ENCODE results near the gene RNASE2.
A peak's percentile ranks its signal among the peaks of the same experiment; 100 is the strongest.
"Not testable (repeated sequence)": the region's sequence is repeated elsewhere in the genome, so short reads cannot be mapped to it uniquely, and the experiment has no call there.

RNASE2 gene

GRCh38 chr14:20985650-20986049 is 30.4 kb downstream of the RNASE2 start:
- DNase-seq: not testable (repeated sequence)

- no peak for DNase-seq
Measured at GRCh38 chr14:20986811-20987210, 31.5 kb downstream of the RNASE2 start.

GRCh38 chr14:20988717-20989470 is 33.6 kb downstream of the RNASE2 start:
- no peak for DNase-seq

DNA sequence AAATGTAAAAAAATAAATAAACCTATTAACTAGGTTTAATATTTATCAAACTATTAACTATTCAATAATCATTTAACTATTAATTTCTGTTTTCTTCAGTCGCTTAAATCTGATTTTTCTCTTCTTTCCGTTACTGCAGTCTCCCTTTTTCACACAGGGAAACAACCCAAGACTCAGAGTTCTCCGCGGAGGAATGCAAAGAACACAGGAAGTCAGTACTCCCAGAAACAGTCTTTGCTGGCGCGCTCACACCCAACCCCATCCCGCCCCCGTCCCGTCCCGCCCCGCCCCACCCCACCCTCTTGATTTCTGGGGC is 34.1 kb downstream of the RNASE2 start:
- DNase-seq: no peak

- DNase-seq: peak; percentile 91
Measured at GRCh38 chr14:20989787-20990600, 34.7 kb downstream of the RNASE2 start, which contains the start of gene METTL17. Gene METTL17, plus strand, starts transcription at chr14:20989980. Its CDS starts 23 bp downstream, at chr14:20990003.

GRCh38 chr14:20996521-20996920 is 41.2 kb downstream of the RNASE2 start:
- DNase-seq: no peak

GRCh38 chr14:20997115-20997514 is 41.8 kb downstream of the RNASE2 start:
- no peak for DNase-seq

- no peak for DNase-seq
Measured at GRCh38 chr14:20997564-20997963, 42.3 kb downstream of the RNASE2 start.

- no peak for DNase-seq
Measured at GRCh38 chr14:20998139-20998538, 42.9 kb downstream of the RNASE2 start.

DNA sequence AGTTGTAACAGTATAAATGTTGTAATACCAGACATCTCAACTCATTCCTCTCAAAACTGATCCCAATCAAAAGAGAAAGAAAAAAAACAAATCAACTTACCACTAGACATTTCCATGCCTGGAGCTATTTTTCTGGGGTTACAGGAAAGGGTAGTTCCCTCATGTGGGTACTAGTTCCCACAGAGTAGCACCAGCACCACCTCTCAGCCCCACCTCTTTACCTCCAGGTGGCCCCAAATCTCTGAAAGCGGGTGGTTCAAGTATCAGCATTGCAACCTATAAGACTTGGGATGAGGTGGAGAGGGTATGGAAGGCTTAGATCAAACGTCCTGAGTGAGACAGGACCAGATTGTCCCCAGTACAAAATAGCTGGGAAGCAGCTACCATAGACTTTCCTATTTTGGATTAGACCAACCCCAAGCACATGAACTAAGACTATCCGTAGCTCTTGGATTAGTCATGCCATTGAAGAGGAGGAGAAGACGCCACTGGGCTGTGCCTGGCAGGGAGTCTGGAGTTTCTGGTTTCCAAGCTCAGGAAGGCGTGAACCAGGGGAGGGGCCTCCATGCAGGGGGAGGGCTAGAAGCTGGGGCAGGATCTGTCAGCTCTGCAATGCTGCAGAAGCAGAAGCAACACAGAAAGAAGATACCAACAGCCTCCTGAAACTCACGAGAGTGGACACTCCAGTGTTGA is 43.5 kb downstream of the RNASE2 start, which contains the start of gene SLC39A2:
TSS of gene SLC39A2 (plus strand) at position 620 of the 693 bp plus-strand sequence. CDS start 154 bp downstream, outside the sequence.
- no peak for DNase-seq

DNA sequence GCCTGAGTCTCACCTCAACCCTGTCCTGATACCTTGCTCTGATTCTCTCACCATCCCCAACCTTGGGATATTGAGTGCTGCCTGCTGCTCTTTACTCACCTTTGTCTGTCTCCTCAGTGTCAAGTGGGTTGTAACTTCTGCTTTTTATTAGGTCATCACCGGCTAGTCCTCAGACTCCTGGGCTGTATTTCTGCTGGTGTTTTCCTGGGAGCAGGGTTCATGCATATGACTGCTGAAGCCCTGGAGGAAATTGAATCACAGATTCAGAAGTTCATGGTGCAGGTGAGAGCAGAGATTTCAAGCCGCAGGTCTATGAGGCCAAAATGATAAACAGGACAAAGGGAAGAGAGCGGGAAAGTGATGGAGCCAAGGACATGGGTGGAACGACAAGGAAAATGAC is 44.3 kb downstream of the RNASE2 start:
- no peak for DNase-seq

- DNase-seq: no peak
Measured at GRCh38 chr14:21001218-21001617, 45.9 kb downstream of the RNASE2 start.

DNA sequence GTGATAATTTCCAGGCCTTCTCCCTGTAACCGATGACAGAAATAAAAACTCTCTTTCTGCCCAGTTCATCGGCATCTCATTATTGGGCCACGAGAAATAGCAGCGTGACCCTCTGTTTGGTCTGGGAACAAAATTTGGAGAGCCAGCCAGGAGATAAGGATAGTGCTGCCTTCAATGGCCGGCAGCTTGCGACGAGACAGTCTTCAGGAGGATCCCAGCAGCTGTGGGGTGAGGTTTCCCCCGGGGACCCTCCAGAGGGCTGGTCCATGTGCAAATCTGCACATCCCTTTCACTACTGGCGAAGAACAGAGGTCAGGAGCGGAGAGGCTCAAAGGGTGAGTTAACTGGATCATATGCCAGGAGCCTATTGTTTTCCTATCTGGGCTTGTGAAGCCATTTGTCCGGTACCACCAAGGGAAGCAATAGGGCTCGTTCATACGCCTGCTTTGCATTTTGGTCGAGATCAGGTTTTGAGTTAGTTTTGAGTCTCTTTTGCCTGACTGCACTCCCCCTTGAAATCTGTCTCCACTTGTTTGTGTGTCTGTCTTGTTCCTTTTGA is 48.6 kb downstream of the RNASE2 start:
- DNase-seq: no peak

Measured in stimulated activated CD4-positive, alpha-beta T cell treated with anti-CD3 and anti-CD28 coated beads, Interleukin-1b, Interleukin-23, amount 100 ng/mL, for 48 hours (primary cell).